HG03521 (cell line): ENCODE data around the gene MIGA2.
A peak's percentile ranks its signal among the peaks of the same experiment; 100 is the strongest.

Source experiments
- ATAC-seq: cut with Tn5 transposase; IDR thresholded peaks from one replicate; pipeline ENCODE4 v1.9.1; 2021; ENCODE audit warnings: mild to moderate bottlenecking, moderate library complexity; ENCODE audit not compliant: unreplicated experiment

MIGA2 gene

DNA sequence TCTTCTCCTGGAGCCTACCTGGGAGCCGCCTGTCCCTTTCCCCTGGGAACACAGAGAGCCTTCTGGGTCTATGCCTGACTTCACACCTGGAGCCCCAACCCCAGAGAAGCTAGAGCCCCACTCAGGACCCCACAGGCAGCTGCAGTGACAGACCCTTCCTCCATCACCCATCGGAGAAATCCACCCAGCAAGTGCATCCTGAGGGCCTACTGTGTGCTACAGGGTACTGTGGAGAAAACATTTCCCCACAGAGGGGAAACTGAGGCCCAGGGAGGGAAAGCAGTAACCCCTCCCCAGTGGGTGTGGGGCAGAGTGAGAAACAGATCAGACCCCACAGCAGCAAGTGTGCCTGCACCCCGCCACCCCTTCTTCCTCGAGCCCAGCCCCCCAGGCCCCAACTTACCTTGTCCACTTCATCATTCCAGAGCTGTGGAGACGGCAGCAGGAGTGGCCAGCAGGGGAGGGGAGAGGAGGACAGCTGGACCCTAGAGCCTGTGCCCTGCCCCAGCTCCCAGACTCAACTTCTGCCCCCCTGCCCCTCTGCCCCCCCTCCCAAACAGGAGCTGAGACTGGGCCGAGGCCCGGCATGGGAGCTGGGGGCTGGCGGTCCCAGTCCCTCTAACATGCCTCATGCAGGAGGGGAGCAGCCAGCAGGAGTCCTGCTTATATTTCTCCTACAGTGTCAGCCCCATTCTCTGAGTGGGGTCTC lies 26.0 kb upstream of the MIGA2 start:
- no peak for ATAC-seq

- no peak for ATAC-seq
These were observed 25.3 kb upstream of the MIGA2 start for GRCh38 chr9:129011170-129011569.

DNA sequence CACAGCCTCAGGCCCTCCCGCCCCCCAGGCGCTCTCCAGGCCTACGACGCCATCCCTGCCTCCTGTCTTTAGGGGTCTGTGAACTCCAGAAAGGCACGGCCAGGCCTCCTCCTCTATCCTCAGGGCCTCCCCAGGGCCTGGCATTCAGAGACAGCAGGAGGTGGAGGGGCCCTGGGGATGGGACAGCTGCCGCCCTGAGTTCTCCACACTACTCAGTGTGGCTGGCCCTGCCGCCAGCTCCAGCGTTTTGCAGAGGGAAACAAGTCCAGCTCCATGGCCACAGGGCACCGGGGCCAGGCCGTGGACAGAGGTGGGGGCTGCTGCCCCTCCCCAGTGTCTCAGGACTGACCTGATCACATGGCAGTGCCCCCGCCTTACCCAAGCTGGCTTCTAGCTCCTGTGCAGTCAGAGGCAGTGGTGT lies 24.7 kb upstream of the MIGA2 start:
- no peak for ATAC-seq

GRCh38 chr9:129012343-129012742 lies 24.1 kb upstream of the MIGA2 start:
- no peak for ATAC-seq

DNA sequence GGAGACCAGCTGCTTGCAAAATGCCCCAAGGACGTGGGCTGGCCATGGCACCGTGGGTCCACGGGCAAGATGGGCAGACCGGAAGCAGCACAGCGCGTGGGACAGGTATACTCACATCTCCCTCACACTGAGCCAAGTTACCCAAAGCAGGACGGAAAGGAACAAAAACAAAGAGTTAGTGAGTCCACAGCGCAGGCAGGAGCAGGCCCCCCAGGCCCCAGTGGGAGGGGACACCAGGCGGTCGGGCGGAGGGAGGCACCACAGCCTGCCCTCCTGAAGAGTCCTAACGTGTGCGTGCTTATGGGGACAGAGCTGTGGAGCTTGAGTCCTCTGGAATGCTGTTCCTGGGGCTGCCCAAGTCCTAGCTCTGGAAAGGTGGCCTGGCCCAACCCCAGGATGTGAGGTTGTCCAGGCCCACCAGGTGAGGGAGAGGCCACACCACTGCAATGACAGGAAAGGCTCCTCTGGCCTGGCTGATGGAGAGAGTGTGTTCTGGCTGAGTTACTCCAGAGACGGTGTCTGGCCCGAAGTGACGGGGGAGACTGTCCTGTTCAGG lies 23.5 kb upstream of the MIGA2 start:
- no peak for ATAC-seq

DNA sequence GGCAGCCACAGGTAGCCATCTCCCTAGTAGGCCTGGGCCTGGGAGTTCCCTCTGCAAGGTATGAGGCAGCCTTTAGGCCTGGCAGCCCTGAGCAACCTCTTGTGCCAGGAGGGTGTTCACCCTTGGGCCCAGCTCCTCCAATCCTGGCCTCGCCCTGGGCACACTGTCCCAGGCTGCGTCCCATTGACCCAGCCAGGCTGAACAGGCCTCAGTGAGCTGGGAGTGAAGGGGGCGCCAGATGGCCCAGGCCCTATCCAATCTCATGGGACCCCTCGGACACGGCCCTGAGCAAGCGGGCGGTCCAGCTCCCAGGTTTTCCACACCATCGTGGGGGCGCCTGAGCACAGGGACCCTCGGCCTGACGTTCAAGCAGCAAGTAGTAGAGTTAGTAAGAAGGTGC lies 22.8 kb upstream of the MIGA2 start:
- ATAC-seq: no peak

- ATAC-seq: no peak
These were observed 22.3 kb upstream of the MIGA2 start for GRCh38 chr9:129014124-129014523.

DNA sequence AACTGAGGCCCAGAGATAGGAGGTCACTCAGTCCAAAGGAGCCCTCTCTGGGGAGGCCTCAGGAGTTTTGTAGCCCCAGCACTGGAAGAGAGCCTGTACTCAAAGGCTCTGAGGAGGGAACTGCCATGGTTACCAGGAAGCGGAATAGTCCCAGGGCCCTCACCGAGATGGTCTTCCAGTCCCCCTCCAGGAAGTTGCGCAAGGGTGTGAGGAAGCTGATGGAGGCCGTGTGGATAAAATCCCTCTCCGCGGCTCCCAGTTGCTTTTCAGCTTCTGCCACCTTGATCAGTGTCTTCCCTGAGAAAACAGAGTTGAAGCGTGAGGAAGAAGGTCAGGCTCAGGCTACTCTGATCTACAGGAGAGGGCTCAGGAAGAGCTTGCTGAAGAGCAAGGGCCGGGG lies 21.8 kb upstream of the MIGA2 start:
- no peak for ATAC-seq

DNA sequence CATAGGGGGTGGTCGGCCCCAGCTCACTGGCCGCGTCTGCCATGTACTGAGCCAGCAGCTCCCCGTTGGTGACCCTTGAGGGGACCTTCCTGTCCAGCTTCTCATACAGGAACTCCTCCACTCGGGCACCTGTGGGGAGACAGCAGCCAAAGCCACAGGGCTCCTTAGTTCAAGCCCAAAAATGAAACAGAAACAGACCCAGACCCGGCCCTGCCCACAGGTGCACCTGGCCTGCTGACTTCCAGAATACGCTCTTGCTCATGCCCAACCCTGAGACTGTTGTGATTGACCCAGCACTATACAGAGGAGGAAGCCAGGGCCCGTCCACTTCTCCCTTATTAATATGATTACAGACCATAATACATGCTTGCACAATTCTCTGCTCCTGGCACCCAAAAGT lies 15.3 kb upstream of the MIGA2 start:
- peak; percentile 74 for ATAC-seq

- no peak for ATAC-seq
These were observed 14.4 kb upstream of the MIGA2 start for GRCh38 chr9:129022037-129022436.

GRCh38 chr9:129023036-129023907 lies 13.2 kb upstream of the MIGA2 start:
- no peak for ATAC-seq

- no peak for ATAC-seq
These were observed 12.6 kb upstream of the MIGA2 start for GRCh38 chr9:129023908-129024233.

- ATAC-seq: no peak
These were observed 9.8 kb upstream of the MIGA2 start for GRCh38 chr9:129026442-129027223.

DNA sequence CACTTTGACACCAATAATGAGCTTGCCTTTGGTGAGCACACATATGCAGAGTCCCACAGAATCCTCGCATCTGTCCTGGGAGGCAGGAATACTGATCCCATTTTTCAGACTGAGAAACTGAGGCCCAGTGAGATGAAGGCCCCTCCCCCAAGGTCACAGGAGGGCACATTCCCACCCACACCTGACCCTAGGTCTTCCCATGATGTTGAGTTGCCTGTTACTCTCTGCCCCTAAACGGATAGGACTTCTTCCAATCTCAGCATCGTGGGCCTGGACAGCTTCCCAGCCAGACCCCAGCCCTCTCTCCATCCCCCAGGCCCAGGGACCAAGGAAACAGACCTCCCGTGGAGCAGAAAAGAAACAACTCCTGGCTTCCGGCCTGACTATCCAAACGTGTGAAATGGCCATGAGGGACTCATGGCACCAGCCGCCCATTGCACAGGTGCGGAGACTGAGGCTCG lies 9.2 kb upstream of the MIGA2 start:
- ATAC-seq: no peak

GRCh38 chr9:129027685-129028191 lies 8.7 kb upstream of the MIGA2 start:
- ATAC-seq: no peak

- ATAC-seq: peak; percentile 88
These were observed 8.0 kb upstream of the MIGA2 start, which contains the start of gene SH3GLB2 for GRCh38 chr9:129028192-129028966. Gene SH3GLB2 (minus strand): TSS chr9:129028331. CDS start chr9:129028154, 177 bp downstream.

DNA sequence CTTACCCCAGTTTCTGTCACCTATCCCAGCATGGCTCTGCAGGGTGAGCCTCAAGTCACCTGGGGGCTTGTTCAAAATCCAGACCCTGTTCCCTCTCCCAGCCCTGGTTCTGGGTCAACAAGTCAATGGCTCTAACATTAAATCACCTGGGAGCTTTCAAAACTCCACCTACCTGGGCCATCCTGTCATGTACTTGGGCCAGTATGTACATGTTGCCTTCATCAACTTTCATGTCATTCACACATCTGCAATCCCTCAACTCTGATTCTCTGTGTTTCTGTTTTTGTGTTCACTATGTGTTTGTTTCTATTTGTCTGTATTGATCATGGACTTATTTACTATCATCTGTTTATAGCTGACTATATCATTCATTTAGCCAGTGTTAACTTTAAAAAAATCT lies 6.2 kb upstream of the MIGA2 start:
- ATAC-seq: no peak

DNA sequence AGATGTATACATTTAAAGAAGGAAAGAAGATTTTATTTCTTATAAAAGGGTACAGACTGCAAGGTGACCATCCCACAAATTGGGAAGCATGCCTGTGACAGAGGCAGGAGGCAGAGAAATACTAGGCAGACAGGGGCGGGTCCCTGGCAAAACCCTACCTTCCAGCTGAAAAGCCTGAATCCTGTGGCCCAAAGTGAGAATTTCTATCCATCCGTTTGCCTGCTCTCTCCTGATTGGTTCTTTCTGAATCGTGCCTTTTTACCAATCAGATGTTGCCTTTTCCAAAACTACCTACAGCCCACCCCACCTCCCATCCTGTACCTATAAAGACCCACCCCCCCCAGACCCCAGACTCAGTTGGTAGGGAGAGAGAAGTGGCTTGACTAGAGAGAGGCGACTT lies 4.9 kb upstream of the MIGA2 start:
- ATAC-seq: no peak

GRCh38 chr9:129032541-129033159 lies 3.8 kb upstream of the MIGA2 start:
- ATAC-seq: no peak

DNA sequence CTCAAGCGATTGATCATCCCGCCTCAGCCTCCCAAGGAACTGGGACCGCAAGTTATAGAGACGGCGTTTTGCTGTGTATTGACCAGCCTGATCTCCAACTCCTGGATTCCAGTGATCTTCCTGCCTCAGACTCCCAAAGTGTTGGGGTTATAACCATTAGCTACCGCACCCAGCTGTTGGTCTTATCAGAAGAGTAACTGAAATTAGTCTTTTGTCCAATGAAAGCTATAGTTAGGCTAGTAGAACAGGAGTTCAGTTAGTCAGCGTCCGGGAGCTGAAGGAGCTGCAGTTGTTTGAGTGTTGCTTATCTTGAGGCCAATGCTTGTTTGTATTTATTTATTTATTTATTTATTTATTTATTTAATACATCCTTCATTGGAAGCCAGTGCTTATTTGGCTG lies 3.2 kb upstream of the MIGA2 start:
- ATAC-seq: no peak
